WTC11 (cell line): ENCODE results near the gene CPNE8. TPM values are rescaled to one million over a fixed set of nuclear protein-coding genes. Genes with fewer than 3 reads are reported as not detected.

Source experiments
- ATAC-seq: fragments of 200-7000 bp; cut with Tn5 transposase; 2 replicates; pipeline ENCODE4 v1.10.0; 2021; ENCODE audit warnings: mild to moderate bottlenecking, moderate library complexity
- CTCF ChIA-PET: fragments of 300-600 bp; sonication (Branson Sonifier 250); formaldehyde crosslinking; loops from one replicate; lab custom pipeline; 2021; ENCODE audit warnings: antibody characterized with exemption; lab: Charles Lee
- POLR2A ChIA-PET: fragments of 350-600 bp; sonication (Branson Sonifier 250); formaldehyde crosslinking; loops from one replicate; lab custom pipeline; 2021; ENCODE audit warnings: antibody characterized with exemption; lab: Charles Lee
- DNase-seq: peaks from one replicate; pipeline ENCODE4 v3.0.0; 2021; ENCODE audit warnings: low spot score
- H3K27ac Mint-ChIP-seq: 2 replicates; pipeline ENCODE4 v1.8.0; 2021; ENCODE audit warnings: mixed read lengths
- H3K27me3 Mint-ChIP-seq: 2 replicates; pipeline ENCODE4 v1.8.0; 2021; ENCODE audit warnings: low read depth, mild to moderate bottlenecking, moderate library complexity, mixed read lengths
- H3K36me3 Mint-ChIP-seq: 2 replicates; pipeline ENCODE4 v1.8.0; 2021; ENCODE audit warnings: mixed read lengths
- H3K4me1 Mint-ChIP-seq: 2 replicates; pipeline ENCODE4 v1.8.0; 2022; ENCODE audit warnings: mixed read lengths
- H3K4me3 Mint-ChIP-seq: 2 replicates; pipeline ENCODE4 v1.8.0; 2021; ENCODE audit warnings: mild to moderate bottlenecking, moderate library complexity, mixed read lengths
- H3K9me3 Mint-ChIP-seq: 2 replicates; pipeline ENCODE4 v1.8.0; 2021; ENCODE audit warnings: mixed read lengths
- ATF6 ChIP-seq: sonication (generic); formaldehyde crosslinking; IDR thresholded peaks from 2 replicates; pipeline ENCODE4 v1.8.1; 2023; ENCODE audit warnings: mild to moderate bottlenecking, missing genetic modification reagents
- EMX1 ChIP-seq: fragments of 250-450 bp; sonication (Bioruptor Pico); IDR thresholded peaks from 2 replicates; pipeline ENCODE4 v1.8.0; 2021; ENCODE audit warnings: mild to moderate bottlenecking
- FOXJ3 ChIP-seq: sonication (generic); formaldehyde crosslinking; IDR thresholded peaks from 2 replicates; pipeline ENCODE4 v1.9.0; 2021; ENCODE audit warnings: missing genetic modification reagents, mild to moderate bottlenecking, borderline replicate concordance
- HMGXB4 ChIP-seq: sonication (generic); formaldehyde crosslinking; IDR thresholded peaks from 2 replicates; pipeline ENCODE4 v1.8.1; 2023; ENCODE audit warnings: mild to moderate bottlenecking, moderate library complexity, missing genetic modification reagents
- IRF1 ChIP-seq: sonication (generic); formaldehyde crosslinking; IDR thresholded peaks from 2 replicates; pipeline ENCODE4 v1.8.0; 2023; ENCODE audit warnings: missing genetic modification reagents
- JAZF1 ChIP-seq: fragments of 250-450 bp; sonication (Bioruptor Pico); IDR thresholded peaks from 2 replicates; pipeline ENCODE4 v1.9.0; 2021; ENCODE audit warnings: moderate library complexity, mild to moderate bottlenecking, inconsistent platforms
- JUN ChIP-seq: sonication (generic); formaldehyde crosslinking; IDR thresholded peaks from 2 replicates; pipeline ENCODE4 v1.8.0; 2023; ENCODE audit warnings: mild to moderate bottlenecking, missing genetic modification reagents
- KAT7 ChIP-seq: sonication (generic); formaldehyde crosslinking; IDR thresholded peaks from 2 replicates; pipeline ENCODE4 v1.8.1; 2023; ENCODE audit warnings: missing genetic modification reagents, mild to moderate bottlenecking, borderline replicate concordance
- MAX ChIP-seq: sonication (generic); formaldehyde crosslinking; IDR thresholded peaks from 2 replicates; pipeline ENCODE4 v1.8.0; 2022; ENCODE audit warnings: mild to moderate bottlenecking, missing genetic modification reagents
- NFATC4 ChIP-seq: fragments of 250-450 bp; sonication (Bioruptor Pico); IDR thresholded peaks from 2 replicates; pipeline ENCODE4 v1.9.0; 2021; ENCODE audit warnings: mild to moderate bottlenecking
- NFE2L1 ChIP-seq: sonication (generic); formaldehyde crosslinking; IDR thresholded peaks from 2 replicates; pipeline ENCODE4 v1.8.1; 2023; ENCODE audit warnings: missing genetic modification reagents
- OVOL2 ChIP-seq: fragments of 250-450 bp; sonication (Bioruptor Pico); IDR thresholded peaks from 2 replicates; pipeline ENCODE4 v1.9.0; 2021; ENCODE audit warnings: mild to moderate bottlenecking, borderline replicate concordance
- RORB ChIP-seq: fragments of 250-450 bp; sonication (Bioruptor Pico); IDR thresholded peaks from 2 replicates; pipeline ENCODE4 v1.9.0; 2021; ENCODE audit warnings: mild to moderate bottlenecking
- total RNA-seq: library from RNA; stranded (reverse); gene quantifications from 3 replicates; pipeline ENCODE4 v1.2.3, GENCODE V29; 2021
- TF ChIP-seq, protein P1 (sequence below): fragments of 250-450 bp; sonication (Bioruptor Pico); IDR thresholded peaks from 2 replicates; pipeline ENCODE4 v1.9.0; 2021; ENCODE audit warnings: mild to moderate bottlenecking, borderline replicate concordance
- TF ChIP-seq, protein P2 (sequence below): sonication (generic); formaldehyde crosslinking; IDR thresholded peaks from 2 replicates; pipeline ENCODE4 v1.8.0; 2023; ENCODE audit warnings: mild to moderate bottlenecking, missing genetic modification reagents
- TF ChIP-seq, protein P3 (sequence below): sonication (generic); formaldehyde crosslinking; IDR thresholded peaks from 2 replicates; pipeline ENCODE4 v1.8.0; 2022; ENCODE audit warnings: mild to moderate bottlenecking, missing genetic modification reagents
- TF ChIP-seq, protein P4 (sequence below): sonication (generic); formaldehyde crosslinking; IDR thresholded peaks from 2 replicates; pipeline ENCODE4 v1.8.1; 2023; ENCODE audit warnings: mild to moderate bottlenecking, missing genetic modification reagents

The CPNE8 gene
- total RNA-seq, 1 experiment from 2014 or later = 8.3 TPM

GRCh38 chr12:38788106-38788505, 117.3 kb downstream of the CPNE8 start:
- TF ChIP-seq, protein P1, sequence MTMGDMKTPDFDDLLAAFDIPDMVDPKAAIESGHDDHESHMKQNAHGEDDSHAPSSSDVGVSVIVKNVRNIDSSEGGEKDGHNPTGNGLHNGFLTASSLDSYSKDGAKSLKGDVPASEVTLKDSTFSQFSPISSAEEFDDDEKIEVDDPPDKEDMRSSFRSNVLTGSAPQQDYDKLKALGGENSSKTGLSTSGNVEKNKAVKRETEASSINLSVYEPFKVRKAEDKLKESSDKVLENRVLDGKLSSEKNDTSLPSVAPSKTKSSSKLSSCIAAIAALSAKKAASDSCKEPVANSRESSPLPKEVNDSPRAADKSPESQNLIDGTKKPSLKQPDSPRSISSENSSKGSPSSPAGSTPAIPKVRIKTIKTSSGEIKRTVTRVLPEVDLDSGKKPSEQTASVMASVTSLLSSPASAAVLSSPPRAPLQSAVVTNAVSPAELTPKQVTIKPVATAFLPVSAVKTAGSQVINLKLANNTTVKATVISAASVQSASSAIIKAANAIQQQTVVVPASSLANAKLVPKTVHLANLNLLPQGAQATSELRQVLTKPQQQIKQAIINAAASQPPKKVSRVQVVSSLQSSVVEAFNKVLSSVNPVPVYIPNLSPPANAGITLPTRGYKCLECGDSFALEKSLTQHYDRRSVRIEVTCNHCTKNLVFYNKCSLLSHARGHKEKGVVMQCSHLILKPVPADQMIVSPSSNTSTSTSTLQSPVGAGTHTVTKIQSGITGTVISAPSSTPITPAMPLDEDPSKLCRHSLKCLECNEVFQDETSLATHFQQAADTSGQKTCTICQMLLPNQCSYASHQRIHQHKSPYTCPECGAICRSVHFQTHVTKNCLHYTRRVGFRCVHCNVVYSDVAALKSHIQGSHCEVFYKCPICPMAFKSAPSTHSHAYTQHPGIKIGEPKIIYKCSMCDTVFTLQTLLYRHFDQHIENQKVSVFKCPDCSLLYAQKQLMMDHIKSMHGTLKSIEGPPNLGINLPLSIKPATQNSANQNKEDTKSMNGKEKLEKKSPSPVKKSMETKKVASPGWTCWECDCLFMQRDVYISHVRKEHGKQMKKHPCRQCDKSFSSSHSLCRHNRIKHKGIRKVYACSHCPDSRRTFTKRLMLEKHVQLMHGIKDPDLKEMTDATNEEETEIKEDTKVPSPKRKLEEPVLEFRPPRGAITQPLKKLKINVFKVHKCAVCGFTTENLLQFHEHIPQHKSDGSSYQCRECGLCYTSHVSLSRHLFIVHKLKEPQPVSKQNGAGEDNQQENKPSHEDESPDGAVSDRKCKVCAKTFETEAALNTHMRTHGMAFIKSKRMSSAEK = no peak
- no peak for TF ChIP-seq KAT7 (CRISPR knock-in tag)
- TF ChIP-seq MAX (CRISPR knock-in tag) = no peak
- no peak for TF ChIP-seq RORB (CRISPR knock-in tag)
- TF ChIP-seq NFE2L1 (CRISPR knock-in tag) = no peak
- TF ChIP-seq ATF6 (CRISPR knock-in tag) = no peak
- TF ChIP-seq NFATC4 = no peak
- TF ChIP-seq FOXJ3 (CRISPR knock-in tag) = no peak
- TF ChIP-seq JAZF1 (CRISPR knock-in tag) = no peak
- H3K4me1 Mint-ChIP-seq = peaks cover 2% of the 10 kb centered on the region
- DNase-seq = no peak
- no peak overlapping the region for H3K4me3 Mint-ChIP-seq
- H3K27ac Mint-ChIP-seq = no peak overlapping the region
- H3K27me3 Mint-ChIP-seq = no peaks in the 10 kb centered on the region
- CTCF ChIA-PET = interaction anchor here (0.6 kb wide), 1 partner anchor 581 kb away, joined by 3 read pairs; no protein-coding TSS in a partner anchor
- H3K9me3 Mint-ChIP-seq = peaks cover 45% of the 10 kb centered on the region
- no peak for ATAC-seq
- H3K36me3 Mint-ChIP-seq = peaks cover 15% of the 10 kb centered on the region
- POLR2A ChIA-PET = no interaction called here

- Mint-ChIP-seq H3K36me3 (peaks cover 15% of the 10 kb centered on the region), H3K27me3 (no peaks in the 10 kb centered on the region)
- TF ChIP-seq, protein P2, sequence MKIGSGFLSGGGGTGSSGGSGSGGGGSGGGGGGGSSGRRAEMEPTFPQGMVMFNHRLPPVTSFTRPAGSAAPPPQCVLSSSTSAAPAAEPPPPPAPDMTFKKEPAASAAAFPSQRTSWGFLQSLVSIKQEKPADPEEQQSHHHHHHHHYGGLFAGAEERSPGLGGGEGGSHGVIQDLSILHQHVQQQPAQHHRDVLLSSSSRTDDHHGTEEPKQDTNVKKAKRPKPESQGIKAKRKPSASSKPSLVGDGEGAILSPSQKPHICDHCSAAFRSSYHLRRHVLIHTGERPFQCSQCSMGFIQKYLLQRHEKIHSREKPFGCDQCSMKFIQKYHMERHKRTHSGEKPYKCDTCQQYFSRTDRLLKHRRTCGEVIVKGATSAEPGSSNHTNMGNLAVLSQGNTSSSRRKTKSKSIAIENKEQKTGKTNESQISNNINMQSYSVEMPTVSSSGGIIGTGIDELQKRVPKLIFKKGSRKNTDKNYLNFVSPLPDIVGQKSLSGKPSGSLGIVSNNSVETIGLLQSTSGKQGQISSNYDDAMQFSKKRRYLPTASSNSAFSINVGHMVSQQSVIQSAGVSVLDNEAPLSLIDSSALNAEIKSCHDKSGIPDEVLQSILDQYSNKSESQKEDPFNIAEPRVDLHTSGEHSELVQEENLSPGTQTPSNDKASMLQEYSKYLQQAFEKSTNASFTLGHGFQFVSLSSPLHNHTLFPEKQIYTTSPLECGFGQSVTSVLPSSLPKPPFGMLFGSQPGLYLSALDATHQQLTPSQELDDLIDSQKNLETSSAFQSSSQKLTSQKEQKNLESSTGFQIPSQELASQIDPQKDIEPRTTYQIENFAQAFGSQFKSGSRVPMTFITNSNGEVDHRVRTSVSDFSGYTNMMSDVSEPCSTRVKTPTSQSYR = no peak
- TF ChIP-seq, all 79 proteins: peak for 0
Observed at GRCh38 chr12:38785381-38785780, 120.0 kb downstream of the CPNE8 start.

DNA sequence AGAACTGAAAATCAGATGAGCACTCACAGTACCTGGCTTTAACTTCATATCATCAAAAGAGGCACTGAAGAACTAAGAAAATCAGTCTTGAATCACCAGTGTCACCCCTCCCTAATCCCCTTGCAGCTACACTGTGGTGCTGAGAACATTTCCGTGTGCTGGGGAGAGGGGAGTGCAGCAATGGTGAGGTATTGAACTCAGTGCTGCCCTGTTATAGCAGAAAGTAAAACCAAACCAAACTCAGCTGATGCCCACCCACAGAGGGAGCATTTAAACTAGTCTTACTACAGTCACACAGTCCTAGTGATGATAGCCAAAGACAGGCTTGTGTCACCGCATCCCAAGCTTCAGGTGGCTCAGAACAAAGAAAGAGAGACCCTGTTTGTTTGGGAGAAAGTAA, 122.1 kb downstream of the CPNE8 start:
- CTCF ChIA-PET = no interaction called here
- Mint-ChIP-seq H3K4me1 (peaks cover 13% of the 10 kb centered on the region), H3K4me3 (no peak overlapping the region), H3K27ac (no peak overlapping the region), H3K9me3 (peaks cover 46% of the 10 kb centered on the region), H3K36me3 (peaks cover 26% of the 10 kb centered on the region), H3K27me3 (no peaks in the 10 kb centered on the region)
- POLR2A ChIA-PET = no interaction called here
- ATAC-seq = peak; percentile 50; the same call in 1 of the 2 replicates
- DNase-seq = no peak
- TF ChIP-seq NFE2L1 (CRISPR knock-in tag) (no peak), OVOL2 (CRISPR knock-in tag) (no peak), EMX1 (CRISPR knock-in tag) (no peak), IRF1 (CRISPR knock-in tag) (no peak), JUN (CRISPR knock-in tag) (no peak), HMGXB4 (CRISPR knock-in tag) (no peak)
- TF ChIP-seq, protein P3, sequence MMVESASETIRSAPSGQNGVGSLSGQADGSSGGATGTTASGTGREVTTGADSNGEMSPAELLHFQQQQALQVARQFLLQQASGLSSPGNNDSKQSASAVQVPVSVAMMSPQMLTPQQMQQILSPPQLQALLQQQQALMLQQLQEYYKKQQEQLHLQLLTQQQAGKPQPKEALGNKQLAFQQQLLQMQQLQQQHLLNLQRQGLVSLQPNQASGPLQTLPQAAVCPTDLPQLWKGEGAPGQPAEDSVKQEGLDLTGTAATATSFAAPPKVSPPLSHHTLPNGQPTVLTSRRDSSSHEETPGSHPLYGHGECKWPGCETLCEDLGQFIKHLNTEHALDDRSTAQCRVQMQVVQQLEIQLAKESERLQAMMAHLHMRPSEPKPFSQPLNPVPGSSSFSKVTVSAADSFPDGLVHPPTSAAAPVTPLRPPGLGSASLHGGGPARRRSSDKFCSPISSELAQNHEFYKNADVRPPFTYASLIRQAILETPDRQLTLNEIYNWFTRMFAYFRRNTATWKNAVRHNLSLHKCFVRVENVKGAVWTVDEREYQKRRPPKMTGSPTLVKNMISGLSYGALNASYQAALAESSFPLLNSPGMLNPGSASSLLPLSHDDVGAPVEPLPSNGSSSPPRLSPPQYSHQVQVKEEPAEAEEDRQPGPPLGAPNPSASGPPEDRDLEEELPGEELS (CRISPR knock-in tag) = no peak
- TF ChIP-seq, protein P4, sequence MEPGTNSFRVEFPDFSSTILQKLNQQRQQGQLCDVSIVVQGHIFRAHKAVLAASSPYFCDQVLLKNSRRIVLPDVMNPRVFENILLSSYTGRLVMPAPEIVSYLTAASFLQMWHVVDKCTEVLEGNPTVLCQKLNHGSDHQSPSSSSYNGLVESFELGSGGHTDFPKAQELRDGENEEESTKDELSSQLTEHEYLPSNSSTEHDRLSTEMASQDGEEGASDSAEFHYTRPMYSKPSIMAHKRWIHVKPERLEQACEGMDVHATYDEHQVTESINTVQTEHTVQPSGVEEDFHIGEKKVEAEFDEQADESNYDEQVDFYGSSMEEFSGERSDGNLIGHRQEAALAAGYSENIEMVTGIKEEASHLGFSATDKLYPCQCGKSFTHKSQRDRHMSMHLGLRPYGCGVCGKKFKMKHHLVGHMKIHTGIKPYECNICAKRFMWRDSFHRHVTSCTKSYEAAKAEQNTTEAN (CRISPR knock-in tag) = no peak

More at GRCh38 chr12:38785381-38785780, 120.0 kb downstream of the CPNE8 start:
- no peak for DNase-seq
- ChIA-PET POLR2A (no interaction called here), CTCF (no interaction called here)
- Mint-ChIP-seq H3K4me1 (peaks cover 13% of the 10 kb centered on the region), H3K4me3 (no peak overlapping the region), H3K27ac (no peak overlapping the region), H3K9me3 (peaks cover 49% of the 10 kb centered on the region)
- ATAC-seq = no peak
